PC-9 (cell line): ENCODE results near the gene TOB2.

ENCODE experiments used
- CTCF ChIP-seq: fragments of 200-600 bp; sonication (generic); conservative IDR thresholded peaks from 2 replicates; pipeline ENCODE4 v1.6.1; 2017; ENCODE audit warnings: mixed run types, antibody characterized with exemption, mild to moderate bottlenecking, moderate library complexity
- EZH2 ChIP-seq: fragments of 200-600 bp; sonication (generic); IDR thresholded peaks from 2 replicates; pipeline ENCODE4 v1.8.0; 2017; ENCODE audit warnings: antibody characterized with exemption, low read depth

- TF ChIP-seq CTCF: no peak
- no peak for TF ChIP-seq EZH2
Measured at GRCh38 chr22:41407433-41407832, 39.2 kb downstream of the TOB2 start.
